HepG2 (cell line): ENCODE results near the gene LGALS3. TPM values are rescaled to one million over a fixed set of nuclear protein-coding genes. Genes with fewer than 3 reads are reported as not detected.

Source experiments
- CEBPB ChIP-seq: IDR thresholded peaks from 2 replicates; pipeline ENCODE4 v1.6.1; 2011; ENCODE audit warnings: low read depth, low read length, improper control_type of control experiment, borderline replicate concordance
- FIP1L1 ChIP-seq: fragments of 200-400 bp; formaldehyde crosslinking; IDR thresholded peaks from 2 replicates; pipeline ENCODE4 v1.6.1; 2018; ENCODE audit warnings: low read depth, mild to moderate bottlenecking, low read length, moderate library complexity, borderline replicate concordance; ENCODE audit not compliant: insufficient read depth
- MNT ChIP-seq: fragments of 450-650 bp; IDR thresholded peaks from 2 replicates; pipeline ENCODE4 v1.6.1; 2016
- PBX3 ChIP-seq: sonication (generic); formaldehyde crosslinking; IDR thresholded peaks from 2 replicates; pipeline ENCODE4 v1.8.1; 2023; ENCODE audit warnings: missing genetic modification reagents, inconsistent platforms, borderline replicate concordance
- POLR2G ChIP-seq: fragments of 200-400 bp; formaldehyde crosslinking; IDR thresholded peaks from 2 replicates; pipeline ENCODE4 v1.6.1; 2018; ENCODE audit warnings: mild to moderate bottlenecking, low read depth, low read length, moderate library complexity
- PRDM15 ChIP-seq: sonication (generic); formaldehyde crosslinking; IDR thresholded peaks from 2 replicates; pipeline ENCODE4 v1.4.0; 2020; ENCODE audit warnings: missing genetic modification reagents
- ZFP1 ChIP-seq: IDR thresholded peaks from 2 replicates; pipeline ENCODE4 v1.6.1; 2016
- ZNF251 ChIP-seq: sonication (generic); formaldehyde crosslinking; IDR thresholded peaks from 2 replicates; pipeline ENCODE4 v1.9.0; 2021; ENCODE audit warnings: mild to moderate bottlenecking, missing genetic modification reagents
- ZNF430 ChIP-seq: sonication (generic); formaldehyde crosslinking; IDR thresholded peaks from 2 replicates; pipeline ENCODE4 v1.9.0; 2021; ENCODE audit warnings: mild to moderate bottlenecking, missing genetic modification reagents
- ZNF572 ChIP-seq: sonication (generic); formaldehyde crosslinking; IDR thresholded peaks from 2 replicates; pipeline ENCODE4 v1.5.1; 2020; ENCODE audit warnings: mild to moderate bottlenecking, missing genetic modification reagents
- ZNF780A ChIP-seq: sonication (generic); formaldehyde crosslinking; IDR thresholded peaks from 2 replicates; pipeline ENCODE4 v1.8.0; 2022; ENCODE audit warnings: mild to moderate bottlenecking, missing genetic modification reagents, moderate library complexity
- ZNF879 ChIP-seq: sonication (generic); formaldehyde crosslinking; IDR thresholded peaks from 2 replicates; pipeline ENCODE4 v1.8.1; 2023; ENCODE audit warnings: missing genetic modification reagents
- ZSCAN12 ChIP-seq: sonication (generic); formaldehyde crosslinking; IDR thresholded peaks from 2 replicates; pipeline ENCODE4 v1.9.0; 2021; ENCODE audit warnings: mild to moderate bottlenecking, missing genetic modification reagents
- polyA plus RNA-seq, 8 experiments: library from polyadenylated mRNA; depleted of rRNA in 3 of 8; stranded (reverse) in 7 of 8; unstranded in 1 of 8; fragments of >200 nt; fragmentation: Illumina TruSeq in 4 of 8; extraction: Trizol in 4 of 8; gene quantifications; 2 replicates each; pipeline versions ENCODE4 v1.2.1 to v1.2.3, GENCODE V29; 2011 to 2016; ENCODE audit warnings: low read depth in 4 of 8, missing spikeins in 1 of 8, mixed read lengths in 1 of 8; ENCODE audit not compliant: insufficient read depth in 1 of 8
- total RNA-seq, 5 experiments: library from RNA; depleted of rRNA; stranded (reverse); fragments of >200 nt; fragmentation: Illumina TruSeq; extraction: Trizol; gene quantifications; 2 replicates each; pipeline ENCODE4 v1.2.3, GENCODE V29; 2016; ENCODE audit warnings: low read depth in 1 of 5
- TF ChIP-seq, protein P1 (sequence below): sonication (generic); formaldehyde crosslinking; IDR thresholded peaks from 2 replicates; pipeline ENCODE4 v1.5.0; 2020; ENCODE audit warnings: mild to moderate bottlenecking, missing genetic modification reagents, borderline replicate concordance
- TF ChIP-seq, protein P2 (sequence below), 2 experiments: sonication (generic) in 1 of 2; formaldehyde crosslinking in 1 of 2; IDR thresholded peaks; 2 replicates each; pipeline versions ENCODE4 v1.4.0 to v1.6.1; 2018 to 2020; ENCODE audit warnings: missing genetic modification reagents in 2 of 2, borderline replicate concordance in 1 of 2, low read depth in 1 of 2, mild to moderate bottlenecking in 1 of 2, missing biosample characterization in 1 of 2

LGALS3 gene
- total and polyA plus RNA-seq, 2 of the 13 experiments (the other 11 are each of a cell fraction or from before 2014, with no cell fraction given), result 5.0 to 97.4 TPM

DNA sequence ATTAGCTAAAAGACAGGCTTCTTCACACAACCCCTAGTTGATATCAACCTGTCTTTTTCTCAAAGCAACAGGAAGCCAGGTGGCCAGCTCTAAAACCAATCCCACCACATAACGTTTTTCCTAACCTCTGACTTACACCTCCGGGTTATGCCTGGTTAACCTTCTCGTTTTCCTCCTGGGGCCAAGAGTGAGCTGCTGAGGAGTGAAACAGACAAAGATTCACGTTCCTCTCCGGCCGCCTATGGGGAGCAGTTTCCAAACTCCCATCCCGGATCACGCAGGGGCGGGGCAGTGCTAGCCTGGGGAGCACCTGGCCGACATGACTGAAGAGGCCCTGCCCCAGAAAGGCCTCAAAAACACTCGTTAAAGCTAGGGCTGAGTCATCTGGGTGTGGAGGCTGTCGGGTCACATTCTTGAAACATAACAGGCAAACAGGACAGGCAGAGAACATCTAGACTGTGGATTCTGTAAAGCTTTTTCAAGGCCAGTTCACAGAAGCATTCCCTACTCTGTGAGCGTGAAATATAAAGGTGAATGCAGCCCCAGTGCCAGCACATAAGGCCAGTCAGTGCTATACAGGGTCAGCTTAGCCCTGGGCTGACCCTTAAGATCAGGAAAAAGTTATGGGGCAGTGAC lies 25.9 kb upstream of the LGALS3 start (continued):
- TF ChIP-seq, protein P1, sequence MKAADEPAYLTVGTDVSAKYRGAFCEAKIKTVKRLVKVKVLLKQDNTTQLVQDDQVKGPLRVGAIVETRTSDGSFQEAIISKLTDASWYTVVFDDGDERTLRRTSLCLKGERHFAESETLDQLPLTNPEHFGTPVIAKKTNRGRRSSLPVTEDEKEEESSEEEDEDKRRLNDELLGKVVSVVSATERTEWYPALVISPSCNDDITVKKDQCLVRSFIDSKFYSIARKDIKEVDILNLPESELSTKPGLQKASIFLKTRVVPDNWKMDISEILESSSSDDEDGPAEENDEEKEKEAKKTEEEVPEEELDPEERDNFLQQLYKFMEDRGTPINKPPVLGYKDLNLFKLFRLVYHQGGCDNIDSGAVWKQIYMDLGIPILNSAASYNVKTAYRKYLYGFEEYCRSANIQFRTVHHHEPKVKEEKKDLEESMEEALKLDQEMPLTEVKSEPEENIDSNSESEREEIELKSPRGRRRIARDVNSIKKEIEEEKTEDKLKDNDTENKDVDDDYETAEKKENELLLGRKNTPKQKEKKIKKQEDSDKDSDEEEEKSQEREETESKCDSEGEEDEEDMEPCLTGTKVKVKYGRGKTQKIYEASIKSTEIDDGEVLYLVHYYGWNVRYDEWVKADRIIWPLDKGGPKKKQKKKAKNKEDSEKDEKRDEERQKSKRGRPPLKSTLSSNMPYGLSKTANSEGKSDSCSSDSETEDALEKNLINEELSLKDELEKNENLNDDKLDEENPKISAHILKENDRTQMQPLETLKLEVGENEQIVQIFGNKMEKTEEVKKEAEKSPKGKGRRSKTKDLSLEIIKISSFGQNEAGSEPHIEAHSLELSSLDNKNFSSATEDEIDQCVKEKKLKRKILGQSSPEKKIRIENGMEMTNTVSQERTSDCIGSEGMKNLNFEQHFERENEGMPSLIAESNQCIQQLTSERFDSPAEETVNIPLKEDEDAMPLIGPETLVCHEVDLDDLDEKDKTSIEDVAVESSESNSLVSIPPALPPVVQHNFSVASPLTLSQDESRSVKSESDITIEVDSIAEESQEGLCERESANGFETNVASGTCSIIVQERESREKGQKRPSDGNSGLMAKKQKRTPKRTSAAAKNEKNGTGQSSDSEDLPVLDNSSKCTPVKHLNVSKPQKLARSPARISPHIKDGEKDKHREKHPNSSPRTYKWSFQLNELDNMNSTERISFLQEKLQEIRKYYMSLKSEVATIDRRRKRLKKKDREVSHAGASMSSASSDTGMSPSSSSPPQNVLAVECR, result peak; percentile 41; the same call in 1 of the 2 replicates
- TF ChIP-seq ZFP1 (CRISPR knock-in tag), result 0 out of 2 replicates have a peak, but pooled peaks have one; percentile 19
- TF ChIP-seq ZSCAN12, result no peak
- TF ChIP-seq MNT, result no peak
- peak; percentile 70; the same call in 1 of the 2 replicates for TF ChIP-seq ZNF572
- TF ChIP-seq, protein P2, sequence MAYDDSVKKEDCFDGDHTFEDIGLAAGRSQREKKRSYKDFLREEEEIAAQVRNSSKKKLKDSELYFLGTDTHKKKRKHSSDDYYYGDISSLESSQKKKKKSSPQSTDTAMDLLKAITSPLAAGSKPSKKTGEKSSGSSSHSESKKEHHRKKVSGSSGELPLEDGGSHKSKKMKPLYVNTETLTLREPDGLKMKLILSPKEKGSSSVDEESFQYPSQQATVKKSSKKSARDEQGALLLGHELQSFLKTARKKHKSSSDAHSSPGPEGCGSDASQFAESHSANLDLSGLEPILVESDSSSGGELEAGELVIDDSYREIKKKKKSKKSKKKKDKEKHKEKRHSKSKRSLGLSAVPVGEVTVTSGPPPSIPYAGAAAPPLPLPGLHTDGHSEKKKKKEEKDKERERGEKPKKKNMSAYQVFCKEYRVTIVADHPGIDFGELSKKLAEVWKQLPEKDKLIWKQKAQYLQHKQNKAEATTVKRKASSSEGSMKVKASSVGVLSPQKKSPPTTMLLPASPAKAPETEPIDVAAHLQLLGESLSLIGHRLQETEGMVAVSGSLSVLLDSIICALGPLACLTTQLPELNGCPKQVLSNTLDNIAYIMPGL (CRISPR knock-in tag; IDR thresholded peaks at IDR 0.05; ENCODE audit: borderline replicate concordance in 1 of 2, low read depth in 1 of 2), result peak; percentile 66 to 68; a peak in 2 of 4 replicates
- TF ChIP-seq PBX3 (CRISPR knock-in tag), result no peak
- TF ChIP-seq PRDM15 (CRISPR knock-in tag), result no peak
- TF ChIP-seq FIP1L1, result no peak
- TF ChIP-seq ZNF251 (CRISPR knock-in tag), result no peak
- TF ChIP-seq POLR2G, result peak; percentile 78
- no peak for TF ChIP-seq ZNF879 (CRISPR knock-in tag)
- no peak for TF ChIP-seq CEBPB
- TF ChIP-seq ZNF430 (CRISPR knock-in tag), result no peak; the same call in 1 of the 2 replicates
- TF ChIP-seq ZNF780A, result no peak
